Breast epithelium (tissue), 4 donors: ENCODE measurements around the gene SHLD1. TPM values are rescaled to one million over a fixed set of nuclear protein-coding genes. Genes with fewer than 3 reads are reported as not detected.

Source experiments
- DNase-seq, 2 donors: peaks; one replicate each; pipeline ENCODE4 v3.0.0-alpha.2; 2019; ENCODE audit warnings: low spot score in 2 of 2
- H3K27ac ChIP-seq, 2 donors: fragments of 200-600 bp; sonication (generic) in 1 of 2; one replicate each; pipeline ENCODE4 v1.5.1; 2016 to 2019; ENCODE audit warnings: mild to moderate bottlenecking in 1 of 2
- H3K27me3 ChIP-seq, 2 donors: fragments of 200-600 bp; sonication (generic) in 1 of 2; one replicate each; pipeline versions ENCODE4 v1.5.1 to v1.6.0; 2017 to 2019; ENCODE audit warnings: control low read depth in 1 of 2, mild to moderate bottlenecking in 1 of 2
- H3K36me3 ChIP-seq: fragments of 200-600 bp; one replicate; pipeline ENCODE4 v1.5.1; 2019
- H3K4me1 ChIP-seq, 2 donors: fragments of 200-600 bp; sonication (generic); one replicate each; pipeline ENCODE4 v1.5.1; 2016 to 2019; ENCODE audit warnings: control low read depth in 1 of 2
- H3K4me3 ChIP-seq, 3 donors: fragments of 200-600 bp; sonication (generic); 1 replicate in 2 of 3; 2 replicates in 1 of 3; pipeline ENCODE4 v1.5.1; 2016 to 2019; ENCODE audit warnings: mild to moderate bottlenecking in 3 of 3, moderate library complexity in 2 of 3
- H3K9me3 ChIP-seq, 2 donors: fragments of 200-600 bp; sonication (generic) in 1 of 2; one replicate each; pipeline ENCODE4 v1.5.1; 2016 to 2019; ENCODE audit warnings: control low read depth in 1 of 2
- CTCF ChIP-seq, 3 donors: fragments of 450-650 bp; IDR thresholded peaks; one replicate each; pipeline ENCODE4 v1.5.1; 2016 to 2017; ENCODE audit warnings: antibody characterized with exemption in 3 of 3, mild to moderate bottlenecking in 3 of 3, moderate library complexity in 3 of 3
- POLR2AphosphoS5 ChIP-seq, 3 donors: sonication (generic); formaldehyde crosslinking; IDR thresholded peaks; one replicate each; pipeline ENCODE4 v1.6.1; 2017; ENCODE audit warnings: antibody characterized with exemption in 3 of 3
- intact Hi-C: fragments of 100-400 bp; cut with DNase I; formaldehyde crosslinking; loops from one replicate; pipeline ENCODE4 v1.15.1; 2023; ENCODE audit warnings: low total_unique reads
- total RNA-seq, 3 donors: library from RNA; depleted of rRNA; stranded (reverse); fragments of >200 nt; gene quantifications; one replicate each; pipeline ENCODE4 v1.1.0, GENCODE V29; 2016

SHLD1 gene
- total RNA-seq, 3 donors from 2014 or later: 2.7 to 7.3 (median 6.6) TPM

DNA sequence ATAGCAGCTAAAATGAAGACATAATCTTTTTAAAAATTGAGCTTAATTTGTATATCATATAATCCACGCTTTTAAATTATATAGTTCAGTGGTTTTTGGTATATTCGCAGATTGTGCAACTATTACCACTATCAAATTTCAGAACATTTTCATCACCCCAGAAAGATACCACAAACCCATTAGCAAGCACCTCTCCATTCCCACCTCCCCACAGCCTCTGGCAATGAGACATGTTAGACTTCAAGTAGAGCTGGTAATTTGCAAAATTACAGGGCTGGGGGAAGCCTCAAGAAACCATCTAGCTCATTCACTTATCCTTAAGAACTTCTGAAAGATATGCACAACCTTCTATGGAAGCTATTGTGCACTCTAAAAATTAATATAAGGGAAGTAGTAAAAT lies 163.0 kb downstream of the SHLD1 start:
- TF ChIP-seq CTCF (IDR thresholded peaks at IDR 0.05): no peak
- no peak for TF ChIP-seq POLR2AphosphoS5 (IDR thresholded peaks at IDR 0.05)
- no peaks in the 10 kb centered on the region for H3K4me1 ChIP-seq
- DNase-seq: no peak
- no peak overlapping the region for H3K4me3 ChIP-seq
- intact Hi-C loops: no loop called here
- peaks cover 3 to 24% of the 10 kb centered on the region in 2 donors for H3K27me3 ChIP-seq
- H3K36me3 ChIP-seq: no peaks in the 10 kb centered on the region
- H3K27ac ChIP-seq: no peak overlapping the region
- H3K9me3 ChIP-seq: no peaks in the 10 kb centered on the region

Other genes with a start within 250 kb of the SHLD1 start
- 10 to 100 TPM; 18.7 to 35.9 (median 29.5) TPM for gene GPCPD1, start 139.4 kb upstream of the SHLD1 start, total RNA-seq
- not detected for gene CHGB, start 161.1 kb downstream of the SHLD1 start, total RNA-seq
- 10 to 100 TPM; 10.1 to 13.4 (median 11.1) TPM for gene TRMT6, start 200.1 kb downstream of the SHLD1 start, total RNA-seq
- gene MCM8, start 200.3 kb downstream of the SHLD1 start, total RNA-seq: 1 to 10 TPM; 5.9 to 9.7 (median 6.7) TPM